Esophagus (tissue), 2 donors: ENCODE data around the gene CCND2. TPM values are rescaled to one million over a fixed set of nuclear protein-coding genes. Genes with fewer than 3 reads are reported as not detected.

Experiments used
- H3K27ac ChIP-seq, 2 donors: one replicate each; pipeline ENCODE4 v1.5.1; 2013; ENCODE audit warnings: low read depth in 2 of 2, mild to moderate bottlenecking in 2 of 2, inconsistent platforms in 1 of 2, low read length in 1 of 2, moderate library complexity in 1 of 2
- H3K27me3 ChIP-seq, 2 donors: one replicate each; pipeline ENCODE4 v1.6.1; 2013; ENCODE audit warnings: low read length in 2 of 2, control low read depth in 1 of 2, mild to moderate bottlenecking in 1 of 2; ENCODE audit not compliant: insufficient read depth in 2 of 2, control insufficient read depth in 1 of 2
- H3K36me3 ChIP-seq, 2 donors: one replicate each; pipeline ENCODE4 v1.6.1; 2013; ENCODE audit warnings: low read length in 1 of 2; ENCODE audit not compliant: control insufficient read depth in 2 of 2, insufficient read depth in 2 of 2
- H3K4me1 ChIP-seq, 2 donors: one replicate each; pipeline ENCODE4 v1.6.1; 2013; ENCODE audit warnings: low read length in 1 of 2; ENCODE audit not compliant: control insufficient read depth in 2 of 2, insufficient read depth in 2 of 2
- H3K4me3 ChIP-seq, 2 donors: one replicate each; pipeline ENCODE4 v1.5.1; 2013; ENCODE audit warnings: low read length in 2 of 2, mild to moderate bottlenecking in 2 of 2, low read depth in 1 of 2, moderate library complexity in 1 of 2
- H3K9me3 ChIP-seq, 2 donors: one replicate each; pipeline ENCODE4 v1.6.1; 2013; ENCODE audit warnings: mild to moderate bottlenecking in 2 of 2, low read depth in 1 of 2, low read length in 1 of 2, moderate library complexity in 1 of 2; ENCODE audit not compliant: control insufficient read depth in 2 of 2, insufficient read depth in 1 of 2
- WGBS, 2 donors: extraction: QIAGEN DNeasy Blood & Tissue Kit; methylation state at CpG; one replicate each; pipeline ENCODE4 v1.1.7; 2013; 5-methylcytosine and 5-hydroxymethylcytosine counted together
- polyA plus RNA-seq, 2 donors: library from polyadenylated mRNA; stranded (reverse); fragments of 200-250 nt; gene quantifications; one replicate each; pipeline ENCODE4 v1.2.3, GENCODE V29; 2013
- donor health status: healthy with polysubstance abuse.
- donor health status: Bipolar disorder and iron deficiency.

CCND2 gene
- polyA plus RNA-seq, 2 donors = 5.7 to 6.1 TPM

DNA sequence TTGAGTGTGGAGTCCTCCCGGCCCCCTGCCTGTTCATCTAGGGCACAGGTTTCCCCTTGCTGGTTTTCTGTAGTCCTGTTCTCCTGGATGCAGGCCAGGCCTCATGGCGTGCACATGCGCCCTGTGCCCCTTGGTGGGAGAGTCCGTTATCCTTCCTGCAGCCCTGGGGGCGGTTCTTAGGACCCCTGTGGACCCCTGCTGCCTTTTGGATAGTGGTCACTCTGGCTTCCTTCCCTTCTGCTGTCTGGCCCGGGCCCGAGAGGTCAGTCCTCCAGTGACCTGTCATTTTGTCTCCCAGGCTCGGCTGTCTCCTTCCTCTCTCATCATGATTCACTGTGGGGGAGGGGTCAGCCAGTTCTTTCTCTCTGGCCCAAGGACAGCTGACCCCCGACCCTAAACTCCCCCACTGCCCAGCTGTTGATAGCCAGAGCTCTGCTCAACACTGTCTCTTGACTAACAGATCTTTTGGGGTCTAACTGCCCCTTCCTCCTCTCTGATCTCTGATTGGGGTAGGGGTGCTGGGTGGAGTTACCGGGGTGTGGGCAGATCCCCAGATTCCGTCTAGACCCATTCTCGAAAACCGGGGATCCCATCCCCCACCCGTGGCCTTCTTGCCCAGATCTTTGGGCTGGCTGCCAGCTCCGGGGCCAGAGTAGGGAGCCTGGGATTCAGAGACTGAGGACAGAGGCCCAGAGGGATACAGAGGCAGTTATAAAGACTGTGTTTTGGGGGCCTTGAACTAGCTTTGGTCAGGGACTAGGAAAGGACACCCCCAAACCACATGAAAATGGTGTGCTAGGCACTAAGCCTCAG is 7.0 kb downstream of the CCND2 start:
- Histone ChIP-seq H3K27ac (peak overlapping the region; percentile 21 to 60), H3K4me1 (peaks cover 0 to 3% of the 10 kb centered on the region in 2 donors), H3K9me3 (no peaks in the 10 kb centered on the region), H3K4me3 (no peak overlapping the region), H3K36me3 (peaks cover 7 to 29% of the 10 kb centered on the region in 2 donors), H3K27me3 (no peaks in the 10 kb centered on the region)
- 47 to 50% methylated on average over 15 of the region's 15 CpGs for WGBS, 2 donors

DNA sequence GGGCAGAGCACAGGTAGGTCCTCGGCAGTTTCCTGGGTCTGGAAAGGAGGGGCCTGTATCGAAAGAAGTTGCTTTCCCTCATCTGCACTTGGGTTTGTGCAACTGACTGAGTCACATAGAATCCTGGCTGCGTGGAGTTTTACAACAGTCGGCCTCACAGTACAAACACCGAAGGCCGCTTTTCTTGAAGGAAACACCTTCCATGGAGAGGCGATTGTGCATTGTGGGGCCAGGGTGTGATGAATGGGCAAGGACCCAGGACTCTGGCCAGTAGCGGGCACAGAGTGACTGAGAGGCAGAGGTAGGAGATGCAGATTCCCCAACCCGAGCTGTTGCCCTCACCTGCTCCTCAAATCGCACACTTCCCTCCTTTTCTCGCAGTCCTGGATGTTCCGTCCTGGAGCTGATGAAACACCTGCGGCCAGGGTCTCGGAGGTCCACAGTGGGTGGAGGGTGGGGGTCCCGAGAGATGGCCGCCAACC is 7.7 kb downstream of the CCND2 start:
- Histone ChIP-seq H3K36me3 (peaks cover 7 to 29% of the 10 kb centered on the region in 2 donors), H3K27ac (peak overlapping the region; percentile 21 to 60)
- 76 to 84% methylated on average over 16 of the region's 16 CpGs for WGBS, 2 donors

DNA sequence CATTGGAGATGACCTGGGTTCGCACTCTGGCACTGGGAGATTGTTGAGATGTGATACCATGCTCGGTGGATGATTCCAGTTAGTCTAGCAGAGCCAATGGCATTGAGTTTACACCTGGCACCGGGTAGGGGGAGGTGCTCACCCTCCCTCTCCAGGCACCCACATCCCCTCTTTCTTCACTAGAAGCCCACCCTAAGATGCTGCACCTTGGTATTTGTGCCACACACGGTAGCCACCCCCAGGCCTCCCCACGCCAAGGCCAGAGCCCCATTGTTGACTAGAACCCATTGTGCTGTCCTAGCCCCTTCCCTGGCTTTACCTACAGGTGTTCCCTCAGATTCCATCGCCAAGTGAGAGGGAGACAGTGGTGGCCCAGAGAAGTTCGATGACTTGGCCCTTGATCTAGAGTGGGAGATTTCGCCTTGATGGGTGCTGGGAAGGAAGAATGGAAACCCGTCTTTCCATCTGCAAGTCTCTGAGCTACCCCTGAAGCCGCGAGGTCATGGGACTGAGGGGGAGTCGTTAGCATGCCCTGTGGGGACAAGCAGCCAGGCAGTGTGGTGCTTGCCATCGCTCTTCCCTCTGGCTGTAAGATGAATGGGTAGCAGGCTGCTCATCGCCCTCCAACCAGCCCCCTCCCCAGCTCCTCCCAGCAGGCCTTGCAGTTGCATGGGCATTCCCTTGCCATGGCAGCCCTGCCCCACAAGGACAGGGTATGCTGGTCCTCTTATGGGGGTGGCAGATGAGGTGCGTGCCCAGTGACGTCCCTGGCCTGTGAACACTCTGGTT is 8.7 kb downstream of the CCND2 start:
- peaks cover 7 to 34% of the 10 kb centered on the region in 2 donors for H3K36me3 ChIP-seq
- no peaks in the 10 kb centered on the region for H3K9me3 ChIP-seq
- no peak overlapping the region for H3K4me3 ChIP-seq
- no peak overlapping the region for H3K27ac ChIP-seq
- no peaks in the 10 kb centered on the region for H3K27me3 ChIP-seq
- H3K4me1 ChIP-seq = peaks cover 3% of the 10 kb centered on the region in 2 donors
- WGBS, 2 donors = 81 to 84% methylated on average over 16 of the region's 16 CpGs

More for the DNA sequence above, 7.7 kb downstream of the CCND2 start:
- Histone ChIP-seq H3K27me3 (no peaks in the 10 kb centered on the region), H3K9me3 (no peaks in the 10 kb centered on the region), H3K4me3 (no peak overlapping the region), H3K4me1 (peaks cover 0 to 3% of the 10 kb centered on the region in 2 donors)

DNA sequence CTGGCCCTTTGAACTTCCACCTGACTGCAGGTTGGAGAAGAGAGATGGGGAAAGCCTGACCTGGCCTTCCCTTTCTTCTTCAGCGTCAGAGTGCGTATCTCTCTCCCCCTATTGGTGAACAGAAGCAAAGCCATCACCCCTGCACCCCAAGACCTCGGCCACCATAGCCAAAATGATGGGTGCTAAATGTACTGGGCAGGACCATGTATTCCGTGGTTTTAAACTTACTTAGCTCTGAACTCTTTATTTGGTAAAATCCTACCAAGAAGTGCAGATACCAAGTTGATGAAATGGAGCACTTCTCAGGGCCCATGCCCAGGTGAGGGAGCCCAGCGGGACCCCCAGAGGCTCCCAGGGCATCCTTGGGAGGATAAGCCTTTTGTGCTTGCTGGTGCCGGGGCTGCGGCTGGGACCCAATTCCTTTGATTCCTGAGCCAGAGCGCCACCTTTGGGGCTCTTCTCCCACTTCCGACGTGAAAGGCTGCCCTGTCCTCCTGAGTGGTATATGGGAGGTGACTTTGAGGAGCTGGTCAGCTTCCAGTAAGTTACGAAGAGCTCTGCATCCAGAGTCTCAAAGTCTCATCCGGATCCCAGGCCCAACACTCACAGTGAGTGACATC is 9.4 kb downstream of the CCND2 start:
- Histone ChIP-seq H3K36me3 (peaks cover 7 to 34% of the 10 kb centered on the region in 2 donors), H3K4me3 (no peak overlapping the region), H3K9me3 (no peaks in the 10 kb centered on the region), H3K27ac (no peak overlapping the region), H3K4me1 (peaks cover 3% of the 10 kb centered on the region in 2 donors), H3K27me3 (no peaks in the 10 kb centered on the region)
- WGBS, 2 donors = 65 to 69% methylated on average over 12 of the region's 12 CpGs

DNA sequence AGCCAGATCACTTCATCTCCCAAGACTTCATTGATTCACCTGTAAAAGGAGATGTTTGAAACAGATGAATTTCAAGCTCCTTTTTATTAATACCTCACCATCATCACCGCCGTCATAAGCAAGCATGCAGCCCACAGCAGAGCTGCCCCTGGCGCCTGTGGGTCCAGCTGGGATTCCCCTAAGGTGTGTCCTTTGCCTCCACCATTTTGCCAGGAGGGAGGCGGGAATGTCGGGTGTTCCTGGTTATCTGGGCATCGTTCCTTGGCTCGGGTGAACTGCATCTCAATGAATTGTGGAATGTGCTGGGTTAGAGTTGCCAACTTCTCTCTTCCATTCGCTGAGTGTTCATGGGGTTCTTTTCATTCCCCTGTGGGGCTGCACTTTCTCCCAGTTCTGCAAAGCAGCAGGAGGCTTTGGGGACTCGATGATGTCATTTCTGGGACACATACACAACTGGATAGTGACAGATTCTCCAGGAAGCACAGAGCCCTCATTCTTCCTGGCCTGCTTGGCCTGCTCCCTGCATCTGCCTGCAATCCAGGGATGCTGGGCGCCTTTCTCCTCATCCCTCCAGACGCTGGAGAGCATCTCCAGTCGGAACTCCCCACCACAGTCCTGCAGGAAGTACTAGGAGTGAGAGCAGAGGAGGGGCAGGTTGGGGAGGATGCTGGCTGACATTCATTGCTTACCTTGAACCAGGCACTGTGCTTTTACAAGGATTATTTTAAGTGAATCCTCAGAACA is 10.1 kb downstream of the CCND2 start:
- Histone ChIP-seq H3K36me3 (peaks cover 7 to 34% of the 10 kb centered on the region in 2 donors), H3K9me3 (no peaks in the 10 kb centered on the region), H3K27ac (no peak overlapping the region), H3K4me3 (no peak overlapping the region), H3K27me3 (no peaks in the 10 kb centered on the region), H3K4me1 (peaks cover 3 to 4% of the 10 kb centered on the region in 2 donors)
- WGBS, 2 donors = 52 to 53% methylated on average over 12 of the region's 12 CpGs

DNA sequence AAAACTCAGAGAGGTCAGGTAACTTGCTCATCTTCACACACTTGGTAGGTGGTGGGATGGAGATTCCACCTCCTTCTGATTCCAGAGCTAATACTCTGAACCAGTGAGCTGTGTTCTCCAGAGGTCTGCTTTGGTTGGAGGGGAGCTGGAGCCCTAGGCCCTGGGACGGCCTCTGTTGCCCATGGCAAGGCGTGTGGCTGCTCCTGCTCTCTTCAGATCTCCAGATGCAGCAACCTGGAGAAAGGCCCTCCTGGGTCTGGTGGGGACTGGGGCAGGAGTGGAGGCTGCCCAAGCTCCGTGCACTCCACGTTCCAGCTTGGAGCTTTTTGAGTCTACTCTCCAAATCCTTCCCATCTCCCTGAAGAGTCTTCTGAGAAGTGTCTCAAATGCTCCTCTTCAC is 10.7 kb downstream of the CCND2 start:
- no peaks in the 10 kb centered on the region for H3K27me3 ChIP-seq
- H3K4me1 ChIP-seq = peaks cover 4 to 6% of the 10 kb centered on the region in 2 donors
- no peak overlapping the region for H3K27ac ChIP-seq
- H3K9me3 ChIP-seq = no peaks in the 10 kb centered on the region
- no peak overlapping the region for H3K4me3 ChIP-seq
- peaks cover 7 to 34% of the 10 kb centered on the region in 2 donors for H3K36me3 ChIP-seq
- 77 to 89% methylated on average over 4 of the region's 4 CpGs for WGBS, 2 donors

DNA sequence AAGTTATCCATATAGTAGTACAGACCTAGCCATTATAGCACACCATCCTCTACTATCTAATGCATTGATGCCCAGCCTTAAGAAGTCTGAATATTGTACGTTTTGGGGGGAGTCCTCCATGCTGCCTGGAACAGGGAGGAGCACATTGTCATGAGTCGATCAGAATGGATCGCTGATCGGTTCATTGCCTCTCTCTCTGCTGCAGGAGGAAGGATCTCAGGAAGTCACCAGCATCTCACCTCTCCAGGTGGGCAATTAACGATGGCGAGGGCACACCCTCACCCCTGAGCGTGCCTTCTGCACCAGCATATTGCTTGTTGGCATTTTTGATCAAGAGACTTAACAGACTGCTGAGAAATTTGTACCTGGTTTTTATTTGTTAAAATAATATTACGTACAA is 11.5 kb downstream of the CCND2 start:
- H3K9me3 ChIP-seq = no peaks in the 10 kb centered on the region
- WGBS, 2 donors = 83 to 85% methylated on average over 8 of the region's 8 CpGs
- H3K36me3 ChIP-seq = peaks cover 7 to 34% of the 10 kb centered on the region in 2 donors
- H3K4me3 ChIP-seq = no peak overlapping the region
- no peak overlapping the region for H3K27ac ChIP-seq
- no peaks in the 10 kb centered on the region for H3K27me3 ChIP-seq
- H3K4me1 ChIP-seq = peaks cover 4 to 7% of the 10 kb centered on the region in 2 donors

DNA sequence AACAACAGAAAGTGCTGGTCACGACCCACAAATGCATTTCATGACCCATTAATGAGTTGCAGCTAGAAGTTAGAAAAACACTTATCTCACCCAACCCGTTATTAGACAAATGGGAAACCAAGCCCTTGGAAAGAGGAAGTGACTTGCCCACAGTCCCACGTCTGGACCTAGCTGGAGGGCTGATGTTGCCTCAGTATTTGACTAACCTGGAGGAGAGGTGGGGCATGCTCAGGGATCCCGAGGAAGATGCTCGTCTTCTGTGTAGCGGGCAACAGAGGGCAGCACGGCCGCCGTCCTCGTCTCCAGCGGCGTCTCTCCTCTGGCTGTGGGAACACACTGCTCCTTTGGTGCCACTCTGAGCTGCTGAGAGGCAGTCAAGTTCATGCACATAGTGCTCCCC is 12.7 kb downstream of the CCND2 start:
- WGBS, 2 donors = 70 to 71% methylated on average over 12 of the region's 12 CpGs
- Histone ChIP-seq H3K27me3 (no peaks in the 10 kb centered on the region), H3K36me3 (peaks cover 7 to 27% of the 10 kb centered on the region in 2 donors), H3K9me3 (no peaks in the 10 kb centered on the region), H3K4me3 (no peak overlapping the region), H3K27ac (no peak overlapping the region), H3K4me1 (peaks cover 4 to 7% of the 10 kb centered on the region in 2 donors)
